ENCODE measurements around the gene MTCL1.

MTCL1 gene

DNA sequence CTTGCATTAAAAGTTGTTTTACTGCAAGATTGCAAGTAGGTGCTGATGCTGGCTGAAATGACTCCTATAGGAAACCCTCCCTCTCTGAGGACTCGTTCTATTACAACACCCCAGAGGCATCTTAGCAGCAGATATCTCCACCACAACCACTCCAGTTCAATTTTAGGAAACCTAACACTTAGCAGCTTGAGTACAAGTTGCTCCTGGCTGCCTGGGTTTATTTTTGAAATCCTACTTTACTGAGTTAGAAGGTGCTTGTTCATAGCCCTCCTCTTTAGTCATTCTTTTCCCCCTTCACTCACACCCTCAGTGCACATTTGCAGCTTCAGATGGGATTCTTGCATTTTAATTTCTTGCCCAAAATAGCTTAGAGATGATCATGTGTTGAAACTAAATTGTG is 111.5 kb downstream of the MTCL1 start:
- DNase-seq: no peak

GRCh38 chr18:8818982-8819381 is 113.6 kb downstream of the MTCL1 start:
- no peak for DNase-seq

- DNase-seq: no peak
Measured at GRCh38 chr18:8820396-8821082, 115.2 kb downstream of the MTCL1 start.

DNA sequence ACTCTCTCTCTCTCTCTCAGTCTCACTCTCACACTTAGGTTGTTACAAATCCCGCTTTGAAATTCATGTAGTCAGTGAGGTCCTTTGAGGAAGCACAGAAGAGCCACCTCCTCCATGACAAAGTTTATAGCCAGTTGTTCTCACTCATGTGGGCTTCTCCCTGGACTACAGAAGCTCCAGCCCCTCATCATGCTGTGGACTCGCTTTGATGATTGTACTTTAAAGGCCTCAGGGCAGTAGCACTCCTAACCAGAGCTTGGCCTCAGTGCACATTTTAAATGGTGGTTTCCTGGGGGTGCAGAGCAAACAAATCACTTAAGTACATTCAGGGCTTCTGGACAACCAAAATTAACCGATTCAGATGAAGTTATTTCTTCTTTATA is 115.7 kb downstream of the MTCL1 start:
- no peak for DNase-seq

DNA sequence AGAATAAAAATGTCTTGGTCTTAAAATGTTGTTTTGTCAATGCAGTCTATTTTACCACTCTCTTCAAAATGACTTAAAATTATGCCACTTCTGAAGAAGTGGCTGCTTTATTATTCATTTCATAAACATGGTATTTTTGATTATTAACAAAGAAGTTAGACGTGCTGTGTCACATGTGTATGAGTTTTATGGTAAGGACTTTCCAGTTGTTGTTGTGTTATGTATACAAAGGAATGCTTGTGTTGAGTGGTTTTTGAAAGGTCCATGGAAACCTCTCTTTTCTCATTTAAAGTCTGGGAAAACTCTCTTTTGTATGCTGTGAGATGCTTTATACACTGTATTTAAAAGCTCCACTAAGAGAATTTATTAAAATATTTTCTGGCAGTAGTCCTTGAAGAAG is 116.2 kb downstream of the MTCL1 start:
- DNase-seq: no peak

GRCh38 chr18:8822643-8823042 is 117.3 kb downstream of the MTCL1 start:
- DNase-seq: no peak

- DNase-seq: no peak
Measured at GRCh38 chr18:8823530-8823929, 118.2 kb downstream of the MTCL1 start.

DNA sequence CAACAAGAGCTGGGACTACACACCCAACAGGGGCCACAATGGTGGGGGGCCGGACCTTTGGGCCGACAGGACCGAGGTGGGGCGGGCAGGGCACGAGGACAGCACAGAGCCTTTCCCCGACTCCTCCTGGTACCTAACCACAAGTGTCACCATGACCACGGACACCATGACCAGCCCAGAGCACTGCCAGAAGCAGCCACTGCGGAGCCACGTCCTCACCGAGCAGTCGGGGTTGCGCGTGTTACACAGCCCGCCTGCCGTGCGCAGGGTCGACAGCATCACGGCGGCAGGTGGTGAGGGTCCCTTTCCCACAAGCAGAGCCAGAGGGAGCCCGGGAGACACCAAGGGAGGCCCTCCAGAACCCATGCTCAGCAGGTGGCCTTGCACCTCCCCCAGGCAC is 119.5 kb downstream of the MTCL1 start:
- no peak for DNase-seq

DNA sequence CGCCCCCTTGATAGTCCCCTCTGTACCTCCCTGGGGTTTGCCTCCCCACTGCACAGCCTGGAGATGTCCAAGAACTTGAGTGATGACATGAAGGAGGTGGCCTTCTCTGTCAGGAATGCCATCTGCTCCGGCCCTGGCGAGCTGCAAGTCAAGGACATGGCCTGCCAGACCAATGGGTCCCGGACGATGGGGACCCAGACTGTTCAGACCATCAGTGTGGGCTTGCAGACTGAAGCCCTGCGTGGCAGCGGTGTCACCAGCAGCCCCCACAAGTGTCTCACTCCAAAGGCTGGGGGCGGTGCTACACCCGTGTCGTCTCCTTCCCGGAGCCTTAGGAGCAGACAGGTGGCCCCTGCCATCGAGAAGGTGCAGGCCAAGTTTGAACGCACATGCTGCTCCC is 119.9 kb downstream of the MTCL1 start:
- DNase-seq: no peak

DNA sequence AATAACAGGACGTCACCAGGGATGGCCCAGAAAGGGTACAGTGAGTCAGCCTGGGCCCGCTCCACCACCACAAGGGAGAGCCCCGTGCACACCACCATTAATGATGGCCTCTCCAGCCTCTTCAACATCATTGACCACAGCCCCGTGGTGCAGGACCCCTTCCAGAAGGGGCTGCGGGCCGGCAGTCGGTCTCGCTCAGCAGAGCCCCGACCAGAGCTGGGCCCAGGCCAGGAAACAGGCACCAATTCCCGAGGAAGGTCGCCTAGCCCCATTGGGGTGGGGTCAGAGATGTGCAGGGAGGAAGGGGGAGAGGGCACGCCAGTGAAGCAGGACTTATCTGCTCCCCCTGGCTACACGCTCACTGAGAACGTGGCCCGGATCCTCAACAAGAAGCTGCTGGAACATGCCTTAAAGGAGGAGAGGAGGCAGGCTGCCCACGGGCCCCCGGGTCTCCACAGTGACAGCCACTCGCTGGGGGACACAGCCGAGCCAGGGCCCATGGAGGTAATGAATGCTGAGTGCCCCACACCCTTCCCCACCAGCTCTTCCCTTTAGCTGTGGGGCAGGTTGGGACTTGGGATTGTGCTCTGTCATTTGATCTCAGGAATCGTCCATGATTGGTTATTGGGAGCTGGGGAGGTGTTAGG is 120.5 kb downstream of the MTCL1 start:
- DNase-seq: no peak

- no peak for DNase-seq
Measured at GRCh38 chr18:8826514-8826913, 121.2 kb downstream of the MTCL1 start.

GRCh38 chr18:8826971-8827370 is 121.6 kb downstream of the MTCL1 start:
- no peak for DNase-seq

DNA sequence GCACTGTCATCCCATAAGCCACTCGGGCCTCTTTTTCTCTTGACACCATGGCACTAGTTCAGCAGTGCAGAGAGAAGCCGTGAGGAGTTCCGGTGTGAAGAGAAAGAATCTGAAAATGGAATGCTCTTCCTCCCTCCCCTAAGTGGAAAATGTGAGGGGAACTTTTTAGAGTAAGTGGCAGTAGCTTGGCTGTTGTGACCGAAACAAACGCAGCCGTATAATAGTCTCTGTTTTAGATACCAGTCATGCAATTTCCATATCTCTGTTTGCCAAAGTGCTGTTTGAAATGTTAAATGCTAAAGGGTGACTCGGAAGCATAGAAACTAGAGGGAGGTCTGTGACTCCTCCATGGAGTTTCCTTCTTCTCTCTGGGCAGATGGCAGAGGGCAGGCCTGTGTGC is 122.9 kb downstream of the MTCL1 start:
- no peak for DNase-seq

DNA sequence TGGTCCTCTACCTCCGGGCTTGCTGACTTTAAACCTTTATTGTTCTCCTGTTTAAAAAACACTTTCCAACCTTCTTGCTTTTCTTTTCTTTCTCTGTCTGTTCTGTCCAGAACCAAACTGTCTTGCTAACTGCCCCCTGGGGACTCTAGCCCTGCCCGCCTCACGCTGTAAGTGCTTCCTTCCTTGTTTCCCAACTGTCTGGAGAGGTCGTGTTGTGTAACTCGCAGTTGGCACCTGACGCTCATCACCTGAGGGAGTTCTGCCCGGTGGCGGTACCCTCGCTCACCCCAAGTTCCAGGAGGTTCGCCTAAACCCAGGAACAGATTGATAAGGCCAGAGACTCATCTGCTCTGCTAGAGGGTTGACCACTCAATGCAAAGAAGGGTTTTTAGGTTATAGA is 123.4 kb downstream of the MTCL1 start:
- DNase-seq: no peak

DNA sequence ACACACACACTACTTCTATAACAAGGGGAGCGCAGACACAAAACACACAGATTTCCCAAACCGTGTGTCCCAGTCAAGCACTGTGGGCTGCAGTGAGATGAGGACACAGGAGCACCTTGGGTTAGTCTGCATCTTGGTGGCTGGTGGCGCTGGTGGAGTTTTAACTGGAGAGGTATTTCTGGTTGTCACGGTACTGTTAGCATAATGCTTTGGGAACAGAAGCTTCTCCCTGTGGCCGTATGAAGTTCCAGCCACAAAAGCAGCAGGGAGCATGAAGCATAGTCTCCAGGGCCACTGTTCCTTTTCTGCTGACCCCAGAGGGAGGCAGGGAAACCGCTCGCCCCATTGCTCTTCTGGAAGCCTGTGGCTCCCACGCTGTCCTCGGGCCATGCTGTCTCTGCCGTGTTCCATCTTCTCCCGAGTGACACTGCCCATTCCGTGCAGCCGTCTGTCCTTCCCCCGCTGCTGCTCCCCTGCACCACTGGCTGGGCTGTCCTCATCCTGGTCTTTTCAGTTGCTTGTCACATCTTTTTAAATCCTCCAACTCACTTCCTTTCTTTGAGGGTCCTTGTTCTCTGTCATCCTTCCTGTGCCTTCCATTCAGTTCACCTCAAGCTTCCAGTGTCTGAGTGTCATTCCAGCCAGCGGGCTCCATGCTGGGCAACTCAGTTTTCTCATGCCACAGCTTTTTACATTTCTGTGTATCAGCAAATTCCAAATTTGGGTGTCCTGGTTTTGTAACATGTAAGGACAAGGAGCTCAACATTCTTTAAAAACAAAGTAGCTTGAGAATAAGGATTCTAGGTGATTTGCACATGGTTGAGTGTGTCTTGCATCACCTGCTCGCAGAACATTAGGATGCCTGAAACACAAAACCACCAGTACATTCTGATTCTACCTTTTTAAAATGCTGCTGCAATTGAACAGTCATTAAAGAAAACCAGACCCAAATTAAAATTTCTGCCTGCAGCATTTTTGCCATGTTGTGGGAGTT is 125.0 kb downstream of the MTCL1 start:
- no peak for DNase-seq

DNA sequence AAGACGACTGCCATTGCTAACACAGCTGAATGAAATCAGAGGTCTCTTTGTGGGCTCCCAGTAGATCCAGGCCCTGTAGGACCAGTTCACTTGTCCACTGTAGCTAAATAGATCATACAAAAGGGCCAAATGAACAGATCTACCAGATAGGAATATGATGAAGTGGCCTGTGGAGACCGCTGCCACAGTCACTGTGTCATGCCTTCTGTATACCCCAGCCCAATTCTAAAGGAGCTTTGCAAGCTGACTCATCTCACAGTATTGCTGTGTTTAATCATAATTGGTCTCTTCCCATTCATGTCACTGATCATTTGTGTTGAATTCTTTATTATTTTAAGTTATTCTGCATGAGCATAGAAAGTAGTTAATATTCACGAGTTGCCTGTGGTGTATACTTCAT is 125.8 kb downstream of the MTCL1 start:
- DNase-seq: no peak

GRCh38 chr18:8831531-8831930 is 126.2 kb downstream of the MTCL1 start:
- no peak for DNase-seq

DNA sequence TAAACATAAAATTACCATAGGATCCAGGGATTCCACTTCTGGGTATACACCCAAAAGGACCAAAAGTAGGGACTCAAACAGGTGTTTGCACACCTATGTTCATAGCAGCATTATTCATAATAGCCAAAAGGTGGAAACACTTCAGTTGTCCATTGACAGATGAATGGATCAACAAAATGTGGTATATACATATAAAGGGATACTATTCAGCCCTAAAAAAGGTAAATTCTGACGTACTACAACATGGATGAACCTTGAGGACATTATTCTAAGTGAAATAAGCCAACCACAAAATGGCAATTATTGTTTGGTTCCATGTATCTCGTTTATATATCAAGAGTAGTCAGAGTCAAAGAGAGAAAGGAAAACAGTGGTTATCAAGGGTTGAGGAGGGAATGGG is 128.1 kb downstream of the MTCL1 start:
- DNase-seq: no peak

DNA sequence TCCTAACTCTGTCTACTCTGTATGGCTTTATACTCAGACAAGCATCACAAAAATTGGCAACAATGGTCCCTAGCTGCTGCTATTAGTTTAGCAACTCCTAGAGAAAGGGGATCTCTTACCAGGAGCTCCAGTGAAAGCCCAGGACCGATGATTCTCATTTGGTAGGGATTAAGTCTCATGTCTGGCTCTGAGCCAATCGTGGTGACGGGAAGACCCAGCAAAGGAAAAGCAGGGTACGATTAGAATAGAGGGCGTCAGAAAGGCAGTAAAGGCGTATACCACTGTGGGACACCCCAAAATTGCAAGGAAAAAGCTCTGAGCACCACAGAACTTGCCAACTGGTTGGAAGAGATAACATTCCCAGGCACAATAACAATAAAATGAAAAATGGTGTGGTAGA is 129.5 kb downstream of the MTCL1 start:
- DNase-seq: no peak

DNA sequence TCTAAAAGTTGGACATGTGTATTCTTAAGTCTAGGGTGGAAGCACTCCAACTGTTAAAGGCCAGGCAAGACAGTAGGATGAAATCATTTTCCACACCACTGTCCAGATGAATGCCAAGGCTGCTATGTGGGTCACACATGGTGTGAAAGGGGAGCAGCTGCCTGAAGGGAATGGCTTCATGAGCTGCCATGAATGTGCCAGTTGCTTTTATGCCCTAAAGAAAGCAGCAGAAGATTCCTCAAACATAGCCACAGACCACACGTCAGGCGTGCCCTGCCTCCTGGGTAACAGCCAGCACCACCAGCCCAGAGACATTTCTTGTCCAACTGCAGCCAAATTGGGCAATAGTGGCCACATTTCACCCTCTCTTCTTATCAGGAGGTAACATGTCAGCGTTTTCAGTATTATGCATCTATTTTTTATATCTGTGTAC is 130.2 kb downstream of the MTCL1 start:
- DNase-seq: no peak

DNA sequence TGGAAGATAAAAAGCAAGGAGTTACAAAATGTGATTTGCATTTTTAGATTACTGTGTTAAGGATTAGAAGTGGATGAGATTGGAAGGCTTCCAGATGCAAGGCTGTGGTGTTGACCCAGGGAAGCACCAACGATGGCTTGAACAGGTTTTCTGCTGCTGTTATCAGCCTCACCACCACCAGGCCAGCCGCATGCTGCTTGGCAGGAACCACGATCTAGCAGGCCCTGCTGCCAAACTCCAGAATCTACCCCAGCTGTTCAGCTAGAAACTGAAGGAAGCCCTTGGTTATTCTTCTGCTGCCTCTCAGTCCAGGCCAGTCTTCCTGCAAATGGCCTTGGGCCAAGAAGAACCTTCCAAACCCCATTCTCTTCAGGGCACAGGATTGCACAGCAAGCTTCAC is 133.9 kb downstream of the MTCL1 start:
- DNase-seq: no peak

DNA sequence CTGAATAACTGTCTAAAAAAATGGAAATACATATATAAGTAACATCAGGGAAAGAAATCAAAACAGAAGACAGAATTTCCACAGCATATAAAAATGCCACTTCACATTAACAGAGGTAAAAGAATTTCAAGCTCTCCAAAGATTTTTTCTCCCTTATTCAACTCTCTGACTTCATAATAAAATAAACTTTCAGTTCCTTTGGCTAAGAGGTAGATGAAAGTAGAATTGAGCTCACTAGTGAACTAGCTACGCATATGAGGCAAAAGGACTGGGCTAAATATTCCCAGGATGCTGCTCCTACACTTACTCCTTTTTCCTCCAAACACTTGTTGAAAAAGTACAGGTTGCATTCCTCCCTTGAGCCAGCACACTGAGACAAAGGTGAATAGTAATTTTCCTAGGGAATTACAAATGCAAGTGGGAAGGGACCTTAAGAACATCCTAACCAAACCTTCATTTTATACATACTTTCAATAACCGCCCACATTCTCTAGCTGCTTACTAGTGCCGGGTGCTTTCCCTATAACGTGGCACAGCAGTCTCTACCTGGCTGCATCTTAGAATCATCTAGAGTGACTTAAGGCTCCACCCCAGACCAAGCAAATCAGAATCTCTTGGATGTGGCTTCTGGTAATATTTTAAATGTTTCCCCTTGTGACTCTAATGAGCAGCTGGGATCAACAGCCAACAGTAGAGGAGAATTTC is 136.6 kb downstream of the MTCL1 start:
- no peak for DNase-seq

DNA sequence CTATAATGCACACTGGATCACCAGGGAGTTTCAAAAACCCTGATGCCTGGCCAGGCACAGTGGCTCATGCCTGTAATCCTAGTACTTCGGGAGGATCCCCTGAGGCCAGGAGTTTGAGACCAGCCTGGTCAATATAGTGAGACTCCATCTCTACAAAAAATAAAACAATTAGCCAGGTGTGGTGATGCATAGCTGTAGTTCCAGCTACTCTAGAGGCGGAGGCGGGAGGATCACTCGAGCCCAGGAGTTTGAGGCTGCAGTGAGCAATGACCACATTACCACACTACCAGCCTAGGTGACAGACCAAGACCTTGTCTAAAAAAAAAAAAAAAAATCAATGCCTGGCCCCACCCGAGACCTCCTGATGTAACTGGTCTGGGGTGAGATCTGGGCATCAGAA is 137.2 kb downstream of the MTCL1 start:
- DNase-seq: no peak

Data from NCI-H1436 (cell line).